ENCODE results near the gene PCDHGB6.
"Not testable (repeated sequence)": the region's sequence is repeated elsewhere in the genome, so short reads cannot be mapped to it uniquely, and the experiment has no call there.

PCDHGB6 gene

DNA sequence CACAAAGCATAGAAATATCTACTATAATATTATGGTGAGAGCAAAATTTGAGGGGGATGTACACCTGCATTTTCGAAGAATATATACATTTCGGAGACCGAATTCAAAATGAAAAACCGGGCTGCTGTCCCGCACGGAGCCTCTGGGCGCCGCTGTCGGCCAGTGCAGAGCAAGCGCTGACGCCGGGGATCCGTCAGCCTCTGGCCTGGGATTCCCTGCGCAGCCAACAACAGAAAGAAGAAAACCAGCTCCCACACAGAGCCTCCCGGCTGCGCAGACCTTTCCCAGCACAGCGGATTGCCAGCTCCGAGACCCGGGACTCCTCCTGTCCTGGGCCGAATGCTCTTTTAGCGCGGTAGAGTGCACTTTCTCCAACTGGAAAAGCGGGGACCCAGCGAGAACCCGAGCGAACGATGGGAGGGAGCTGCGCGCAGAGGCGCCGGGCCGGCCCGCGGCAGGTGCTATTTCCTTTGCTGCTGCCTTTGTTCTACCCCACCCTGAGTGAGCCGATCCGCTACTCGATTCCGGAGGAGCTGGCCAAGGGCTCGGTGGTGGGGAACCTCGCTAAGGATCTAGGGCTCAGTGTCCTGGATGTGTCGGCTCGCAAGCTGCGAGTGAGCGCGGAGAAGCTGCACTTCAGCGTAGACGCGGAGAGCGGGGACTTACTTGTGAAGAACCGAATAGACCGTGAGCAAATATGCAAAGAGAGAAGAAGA is at the start of gene PCDHGB6:
Gene PCDHGB6, plus strand, starts transcription at position 232 of the 716 bp plus-strand sequence. Its CDS starts 182 bp downstream, at position 414.
- DNase-seq (ENCODE audit: low spot score), result not testable (repeated sequence)

DNA sequence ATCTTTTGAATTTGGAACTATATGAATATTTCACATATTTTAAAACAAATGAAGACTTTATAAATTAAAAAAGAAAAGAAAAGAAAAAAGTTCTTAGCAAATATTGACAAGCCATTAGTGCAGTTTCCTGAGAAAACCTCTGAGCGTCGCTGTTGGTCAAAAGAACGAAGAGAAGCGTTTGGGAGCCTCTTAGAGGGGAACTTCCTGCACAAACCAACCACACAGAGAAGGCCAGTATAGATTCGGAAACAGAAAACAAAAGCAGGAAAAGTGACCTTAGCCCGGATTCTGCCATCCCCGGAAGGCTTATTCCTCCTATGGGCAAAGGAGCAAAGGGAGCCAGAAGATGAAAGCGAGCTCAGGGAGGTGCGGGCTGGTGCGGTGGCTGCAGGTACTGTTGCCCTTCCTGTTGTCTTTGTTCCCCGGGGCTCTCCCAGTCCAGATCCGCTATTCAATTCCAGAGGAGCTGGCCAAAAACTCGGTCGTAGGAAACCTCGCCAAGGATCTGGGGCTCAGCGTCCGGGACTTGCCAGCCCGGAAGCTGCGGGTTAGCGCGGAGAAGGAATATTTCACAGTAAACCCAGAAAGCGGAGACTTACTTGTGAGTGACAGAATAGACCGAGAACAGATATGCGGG is 47.9 kb upstream of the PCDHGB6 start, which contains the start of gene PCDHGB2:
Gene PCDHGB2, plus strand, starts transcription at position 205 of the 637 bp plus-strand sequence. Its CDS starts 142 bp downstream, at position 347.
- no peak for DNase-seq (ENCODE audit: low spot score)

DNA sequence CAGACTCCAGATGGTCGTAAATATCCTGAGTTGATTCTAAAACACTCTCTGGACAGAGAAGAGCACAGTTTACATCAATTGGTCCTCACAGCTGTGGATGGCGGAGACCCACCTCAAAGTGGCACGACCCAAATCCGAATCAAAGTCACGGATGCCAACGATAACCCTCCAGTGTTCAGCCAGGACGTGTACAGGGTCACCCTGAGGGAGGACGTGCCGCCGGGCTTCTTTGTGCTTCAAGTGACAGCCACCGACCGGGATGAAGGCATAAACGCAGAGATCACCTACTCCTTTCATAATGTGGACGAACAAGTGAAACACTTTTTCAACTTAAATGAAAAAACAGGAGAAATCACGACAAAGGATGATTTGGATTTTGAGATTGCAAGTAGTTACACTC is 47.1 kb upstream of the PCDHGB6 start:
- no peak for DNase-seq (ENCODE audit: low spot score)

DNA sequence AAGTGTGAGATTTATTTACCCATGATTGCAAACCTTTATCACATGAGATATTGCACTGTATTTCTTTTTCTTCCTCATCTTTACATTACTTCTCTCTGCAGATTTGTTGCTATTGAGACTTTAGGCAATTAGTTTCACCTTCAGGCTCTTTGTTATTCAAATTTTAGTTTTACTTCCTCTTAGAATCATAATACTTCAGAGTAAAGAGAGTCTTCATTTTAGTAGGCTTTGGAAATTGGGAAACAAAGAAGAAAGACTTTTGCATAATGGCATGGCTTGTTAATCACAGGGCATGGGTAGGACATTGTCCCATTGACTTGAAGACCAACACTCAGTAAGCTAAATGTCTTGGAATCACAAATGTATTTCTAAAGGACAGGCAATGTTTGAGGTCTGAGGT is 45.1 kb upstream of the PCDHGB6 start:
- DNase-seq (ENCODE audit: low spot score), result no peak

DNA sequence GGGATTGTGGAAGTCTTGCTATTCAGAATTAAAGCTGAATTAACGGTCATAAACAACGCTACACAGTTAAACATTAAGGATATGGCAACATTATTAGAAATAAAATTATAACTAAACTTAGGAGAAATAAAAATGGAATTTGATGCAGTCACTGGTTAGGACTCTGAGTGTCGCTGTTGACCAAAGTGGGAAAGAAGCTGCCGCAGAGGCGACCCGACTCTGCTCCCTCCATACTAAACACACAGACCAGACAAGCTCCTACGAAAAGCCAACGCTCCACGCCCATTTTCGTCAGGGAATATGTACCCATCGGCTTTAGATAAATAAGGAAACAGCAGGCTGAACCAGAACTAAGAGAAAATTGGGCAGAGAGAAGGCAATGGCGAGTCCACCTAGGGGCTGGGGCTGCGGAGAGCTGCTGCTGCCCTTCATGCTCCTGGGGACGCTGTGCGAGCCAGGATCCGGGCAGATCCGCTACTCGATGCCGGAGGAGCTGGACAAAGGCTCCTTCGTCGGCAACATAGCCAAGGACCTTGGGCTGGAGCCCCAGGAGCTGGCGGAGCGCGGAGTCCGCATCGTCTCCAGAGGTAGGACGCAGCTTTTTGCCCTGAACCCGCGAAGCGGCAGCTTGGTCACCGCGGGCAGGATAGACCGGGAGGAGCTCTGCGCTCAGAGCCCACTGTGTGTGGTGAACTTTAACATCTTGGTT is 43.7 kb upstream of the PCDHGB6 start, which contains the start of gene PCDHGA5:
Gene PCDHGA5, plus strand, starts transcription at position 211 of the 709 bp plus-strand sequence. Its CDS starts 169 bp downstream, at position 380.
- no peak for DNase-seq (ENCODE audit: low spot score)

- DNase-seq (ENCODE audit: low spot score), result no peak
These were observed 41.6 kb upstream of the PCDHGB6 start for GRCh38 chr5:141366016-141366896.

- no peak for DNase-seq (ENCODE audit: low spot score)
These were observed 37.6 kb upstream of the PCDHGB6 start, which contains the start of gene PCDHGB3 for GRCh38 chr5:141369994-141370848. Gene PCDHGB3, plus strand, starts transcription at chr5:141370242. Its CDS starts 153 bp downstream, at chr5:141370395.

- DNase-seq (ENCODE audit: low spot score), result no peak
These were observed 36.0 kb upstream of the PCDHGB6 start for GRCh38 chr5:141371572-141372475.

- no peak for DNase-seq (ENCODE audit: low spot score)
These were observed 34.0 kb upstream of the PCDHGB6 start, which contains the start of gene PCDHGA6 for GRCh38 chr5:141373673-141374317. Gene PCDHGA6, plus strand, starts transcription at chr5:141373891. Its CDS starts 193 bp downstream, at chr5:141374084.

DNA sequence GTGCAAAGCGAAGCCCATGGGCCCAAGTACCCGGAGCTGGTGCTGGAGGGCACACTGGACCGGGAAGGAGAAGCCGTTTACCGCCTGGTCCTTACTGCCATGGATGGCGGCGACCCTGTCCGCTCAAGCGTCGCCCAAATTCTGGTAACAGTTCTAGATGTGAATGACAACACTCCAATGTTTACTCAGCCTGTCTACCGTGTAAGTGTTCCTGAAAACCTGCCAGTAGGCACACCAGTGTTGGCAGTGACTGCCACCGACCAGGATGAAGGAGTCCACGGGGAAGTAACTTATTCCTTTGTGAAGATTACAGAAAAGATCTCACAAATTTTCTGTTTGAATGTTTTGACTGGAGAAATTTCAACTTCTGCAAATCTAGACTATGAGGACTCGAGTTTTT is 33.2 kb upstream of the PCDHGB6 start:
- DNase-seq (ENCODE audit: low spot score), result no peak

DNA sequence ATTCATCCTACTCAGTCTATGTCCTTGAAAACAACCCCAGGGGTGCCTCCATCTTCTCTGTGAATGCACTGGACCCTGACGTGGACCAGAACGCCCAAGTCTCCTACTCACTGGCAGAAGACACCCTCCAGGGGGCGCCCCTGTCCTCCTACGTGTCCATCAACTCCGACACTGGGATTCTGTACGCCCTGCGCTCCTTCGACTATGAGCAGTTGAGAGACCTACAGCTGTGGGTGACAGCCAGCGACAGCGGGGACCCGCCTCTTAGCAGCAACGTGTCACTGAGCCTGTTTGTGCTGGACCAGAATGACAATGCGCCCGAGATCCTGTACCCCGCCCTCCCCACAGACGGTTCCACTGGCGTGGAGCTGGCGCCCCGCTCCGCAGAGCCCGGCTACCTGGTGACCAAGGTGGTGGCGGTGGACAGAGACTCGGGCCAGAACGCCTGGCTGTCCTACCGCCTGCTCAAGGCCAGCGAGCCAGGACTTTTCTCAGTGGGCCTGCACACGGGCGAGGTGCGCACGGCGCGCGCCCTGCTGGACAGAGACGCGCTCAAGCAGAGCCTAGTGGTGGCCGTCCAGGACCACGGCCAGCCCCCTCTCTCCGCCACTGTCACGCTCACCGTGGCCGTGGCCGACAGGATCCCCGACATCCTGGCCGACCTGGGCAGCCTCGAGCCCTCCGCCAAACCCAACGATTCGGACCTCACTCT is 32.2 kb upstream of the PCDHGB6 start:
- not testable (repeated sequence) for DNase-seq (ENCODE audit: low spot score)

- DNase-seq (ENCODE audit: low spot score), result peak; percentile 70
These were observed 25.1 kb upstream of the PCDHGB6 start, which contains the start of gene PCDHGA7 for GRCh38 chr5:141382469-141383294. Gene PCDHGA7, plus strand, starts transcription at chr5:141382742. Its CDS starts 158 bp downstream, at chr5:141382900.

DNA sequence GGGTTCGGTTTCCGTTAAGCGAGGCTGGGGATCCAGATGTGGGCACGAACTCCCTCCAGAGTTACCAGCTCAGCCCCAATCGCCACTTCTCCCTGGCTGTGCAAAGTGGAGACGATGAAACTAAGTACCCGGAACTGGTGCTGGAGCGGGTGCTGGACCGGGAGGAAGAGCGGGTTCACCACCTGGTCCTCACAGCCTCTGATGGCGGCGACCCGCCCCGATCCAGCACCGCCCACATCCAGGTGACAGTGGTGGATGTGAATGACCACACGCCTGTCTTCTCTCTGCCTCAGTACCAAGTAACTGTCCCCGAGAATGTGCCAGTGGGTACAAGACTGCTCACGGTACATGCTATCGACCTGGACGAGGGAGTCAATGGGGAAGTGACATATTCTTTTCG is 24.5 kb upstream of the PCDHGB6 start:
- peak; percentile 23 for DNase-seq (ENCODE audit: low spot score)

GRCh38 chr5:141384471-141385267 is 23.2 kb upstream of the PCDHGB6 start:
- DNase-seq (ENCODE audit: low spot score), result no peak

GRCh38 chr5:141387557-141388311 is 20.1 kb upstream of the PCDHGB6 start, which contains the start of gene PCDHGB4:
Gene PCDHGB4, plus strand, starts transcription at chr5:141387698. Its CDS starts 187 bp downstream, at chr5:141387885.
- DNase-seq (ENCODE audit: low spot score), result not testable (repeated sequence)
